GM19328 (cell line): ENCODE data around the gene ROR2.

Experiments
- ATAC-seq: cut with Tn5 transposase; IDR thresholded peaks from one replicate; pipeline ENCODE4 v1.9.1; 2021; ENCODE audit warnings: mild to moderate bottlenecking, moderate library complexity; ENCODE audit not compliant: unreplicated experiment

Gene ROR2

DNA sequence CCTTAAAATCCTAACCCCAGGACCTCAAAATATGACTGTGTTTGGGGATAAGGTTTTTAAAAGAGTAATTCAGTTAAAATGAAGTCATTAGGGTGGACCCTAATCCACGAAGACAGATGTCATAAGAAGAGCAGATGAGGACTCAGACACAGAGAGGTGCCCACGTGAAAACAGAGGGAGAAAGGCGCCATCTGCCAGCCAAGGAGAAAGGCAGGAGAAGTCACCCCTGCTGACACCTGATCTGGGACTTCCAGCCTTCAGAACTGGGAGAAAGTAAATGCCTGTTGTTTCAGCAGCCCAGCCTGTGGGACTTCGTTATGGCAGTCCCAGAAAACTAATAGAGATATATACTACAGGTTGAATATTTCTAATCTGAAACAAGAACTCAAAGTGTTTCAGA lies 67.4 kb downstream of the ROR2 start:
- no peak for ATAC-seq

DNA sequence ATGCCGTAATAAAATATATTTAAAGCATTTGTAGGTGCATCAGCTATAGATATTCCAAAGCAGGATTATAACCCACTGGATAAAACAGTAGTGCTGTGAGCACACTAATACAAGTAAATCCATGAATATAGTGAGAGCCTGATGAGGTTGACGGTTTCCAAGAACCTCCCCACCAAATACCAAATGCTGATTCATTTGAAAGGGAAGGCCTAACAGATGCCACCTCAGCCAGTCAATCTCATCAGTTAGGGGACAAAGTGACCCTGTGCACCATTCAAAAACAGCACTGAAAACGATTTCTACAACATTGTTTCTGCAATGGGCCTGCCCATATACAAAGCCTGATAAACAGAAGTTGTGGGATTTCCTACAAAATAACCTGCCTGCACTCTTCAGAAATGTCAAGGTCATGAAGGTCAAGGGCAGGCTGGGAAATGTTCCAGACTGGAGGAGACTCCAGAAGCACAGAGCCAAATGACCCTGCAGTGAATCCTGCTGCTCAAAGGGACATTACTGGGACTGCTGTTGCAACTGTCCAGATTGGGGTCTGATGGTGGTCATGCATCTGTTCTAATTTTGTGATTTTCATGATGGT lies 69.6 kb downstream of the ROR2 start:
- no peak for ATAC-seq

DNA sequence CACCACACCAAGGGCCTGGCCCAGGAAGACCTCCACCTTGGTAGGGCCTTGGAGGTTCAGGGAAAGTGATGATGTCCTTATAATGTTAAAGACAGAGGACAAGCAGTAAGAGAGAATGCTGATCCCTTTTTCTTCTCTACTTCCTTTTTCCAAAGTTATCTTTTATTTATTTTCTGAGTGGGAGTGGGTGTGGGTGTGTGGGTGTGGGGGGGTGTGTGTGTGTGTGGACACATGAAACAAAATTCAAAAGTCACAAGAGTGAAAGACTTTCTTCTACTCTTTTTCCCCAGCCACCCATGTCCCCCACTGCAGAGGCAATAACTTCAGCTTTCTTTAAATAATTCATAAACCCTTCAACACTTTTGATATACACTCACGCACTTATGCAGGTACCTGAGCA lies 70.8 kb downstream of the ROR2 start:
- no peak for ATAC-seq

DNA sequence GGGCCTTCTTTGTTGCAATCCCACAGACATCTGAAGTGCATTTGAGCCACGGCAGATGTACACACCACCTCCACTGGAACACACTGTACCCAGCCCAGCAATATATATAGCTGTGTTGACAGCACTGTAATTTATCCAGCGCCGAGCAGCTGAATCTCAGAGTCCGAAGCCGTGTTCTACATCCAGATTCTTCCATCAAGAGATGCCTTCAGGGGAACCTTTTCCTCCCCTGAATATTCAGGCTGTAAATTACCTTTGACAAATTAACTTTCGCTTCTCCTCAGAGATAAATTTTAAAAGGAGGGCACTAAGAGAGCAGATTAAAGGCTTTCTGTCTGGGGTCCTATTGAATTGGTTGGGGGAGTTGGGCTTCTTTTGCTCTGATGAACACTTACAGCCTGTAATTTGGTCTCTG lies 76.4 kb downstream of the ROR2 start:
- ATAC-seq: no peak

DNA sequence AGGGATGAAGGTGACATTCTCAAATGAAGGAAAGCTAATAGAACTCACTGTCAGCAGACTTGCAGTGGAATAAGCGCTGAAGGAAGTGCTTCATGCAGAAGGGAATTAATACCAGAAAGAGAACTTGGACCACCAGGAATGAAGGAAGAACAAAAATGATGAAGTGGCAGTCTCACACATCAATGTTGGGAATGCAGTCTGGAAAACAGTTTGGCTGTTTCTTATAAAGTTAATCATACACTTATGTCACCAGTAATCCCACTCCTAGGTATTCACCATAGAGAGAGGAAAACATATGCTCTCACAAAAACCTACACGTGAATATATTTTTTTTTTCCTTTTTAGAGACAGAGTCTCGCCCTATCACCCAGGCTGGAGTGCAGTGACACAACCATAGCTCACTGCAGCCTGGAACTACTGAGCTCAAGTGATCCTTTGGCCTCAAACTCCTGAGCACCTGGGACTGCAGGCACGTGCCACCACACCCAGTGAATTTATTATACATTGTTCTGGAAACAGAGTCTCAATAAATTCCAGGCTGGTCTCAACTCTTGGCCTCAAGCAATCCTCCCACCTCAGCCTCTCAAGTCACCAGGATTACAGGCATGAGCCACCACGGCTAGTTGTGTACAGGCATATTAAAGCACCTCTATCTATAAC lies 81.2 kb downstream of the ROR2 start:
- no peak for ATAC-seq

DNA sequence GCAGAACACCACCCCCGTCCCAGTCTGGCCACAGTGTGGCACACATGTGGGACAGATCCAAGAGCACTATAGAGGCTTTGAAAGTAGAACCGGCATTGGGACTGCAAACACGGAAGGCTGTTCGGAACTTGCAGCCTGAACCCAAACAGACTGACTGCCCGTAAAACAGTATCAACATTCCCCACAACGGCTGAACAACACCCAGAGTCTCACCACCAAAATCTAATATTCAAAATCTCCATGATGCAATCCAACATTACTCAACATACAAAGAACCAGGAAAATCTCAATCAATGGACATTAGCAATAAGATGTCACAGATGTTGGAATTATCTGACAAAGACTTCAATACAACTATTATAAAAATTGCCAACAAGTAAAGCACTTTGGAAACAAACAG lies 82.3 kb downstream of the ROR2 start:
- ATAC-seq: no peak

DNA sequence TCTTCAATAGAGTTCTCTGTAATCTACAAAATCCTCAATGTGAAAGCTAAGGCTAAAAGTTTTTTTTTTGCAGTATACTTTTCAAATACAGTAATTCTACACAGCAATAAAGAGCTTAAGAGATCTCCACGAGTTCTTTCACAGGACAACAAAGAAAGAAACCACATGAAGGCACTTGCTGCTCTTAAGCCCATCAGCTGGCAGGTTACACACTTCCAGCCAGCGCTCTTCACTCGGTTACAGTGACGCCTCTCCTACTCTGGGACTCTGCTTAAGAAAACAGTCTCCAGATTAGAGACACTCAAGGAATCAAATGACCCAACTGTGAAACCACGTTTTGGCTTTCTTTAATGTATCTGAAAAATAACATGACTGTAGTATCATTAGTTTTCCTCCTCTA lies 85.0 kb downstream of the ROR2 start:
- ATAC-seq: no peak

DNA sequence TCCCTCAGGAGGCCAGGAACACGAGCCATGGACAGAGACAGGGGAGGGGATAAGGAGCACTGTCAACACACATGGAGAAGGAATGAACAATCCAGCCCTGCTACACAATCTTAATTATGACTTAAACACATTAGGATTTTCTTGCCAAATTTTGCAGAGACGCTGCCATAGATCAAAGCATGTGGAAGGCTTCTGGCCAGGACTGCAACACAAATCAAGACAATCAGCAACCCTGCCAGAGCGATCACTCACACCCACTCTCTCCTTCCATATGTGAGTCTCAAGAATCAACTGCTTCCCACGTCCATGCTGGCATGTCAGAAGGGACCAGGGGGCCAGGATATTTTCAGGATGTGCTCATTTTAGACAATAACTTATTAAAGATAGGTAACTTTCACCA lies 85.6 kb downstream of the ROR2 start:
- no peak for ATAC-seq

DNA sequence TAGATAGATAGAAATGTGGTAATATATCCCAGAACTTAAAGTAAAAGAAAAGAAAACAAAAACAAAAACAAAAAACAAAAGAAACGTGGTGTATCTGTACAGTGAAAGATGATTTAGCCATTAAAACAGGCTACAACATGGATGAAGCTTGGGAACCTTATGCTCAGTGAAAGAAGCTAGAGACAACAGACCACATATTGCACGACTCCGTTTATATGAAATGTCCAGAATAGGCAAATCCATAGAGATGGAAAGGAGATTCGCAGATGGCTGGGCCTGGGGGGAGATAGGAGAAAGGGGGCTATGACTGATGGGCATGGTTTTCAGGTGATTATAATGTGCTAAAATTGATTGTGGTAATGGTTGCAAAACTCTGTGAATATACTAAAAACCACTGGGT lies 86.6 kb downstream of the ROR2 start:
- no peak for ATAC-seq

DNA sequence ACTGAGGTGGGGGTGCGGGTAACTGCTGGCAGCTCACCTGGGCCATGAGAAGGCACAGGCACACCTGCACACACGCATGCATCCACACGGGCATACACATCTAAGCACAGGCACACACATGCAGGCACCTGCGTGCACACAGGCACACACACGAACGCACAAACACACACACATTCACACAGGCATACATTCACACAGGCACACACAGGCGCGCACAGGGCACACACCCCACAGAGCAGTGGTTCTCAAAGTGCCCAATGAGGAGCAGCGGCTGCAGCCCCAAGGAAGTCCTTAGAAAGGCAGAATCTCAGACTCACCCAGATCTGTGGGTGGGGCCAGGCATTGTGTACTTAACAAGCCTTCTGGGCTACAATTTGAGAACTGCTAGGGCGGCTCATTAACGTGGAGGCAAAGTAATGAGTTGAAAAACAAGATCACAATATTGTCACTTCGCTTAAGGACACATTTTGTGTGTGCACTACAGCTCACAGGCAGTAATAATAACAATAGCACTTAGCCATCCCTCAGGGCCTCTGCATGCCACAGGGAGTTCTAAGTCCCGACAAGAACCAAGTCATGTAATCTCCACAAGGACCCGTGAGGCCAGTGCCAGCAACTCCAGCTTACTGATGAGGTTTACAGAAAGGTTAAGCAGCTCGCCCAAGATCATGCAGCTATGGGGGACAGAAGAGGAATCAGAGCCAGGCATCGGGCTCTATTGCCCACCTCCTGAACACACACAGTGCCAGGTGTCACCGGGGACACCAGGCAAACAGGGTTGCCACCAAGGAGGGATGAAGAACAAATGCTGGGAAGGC lies 91.6 kb downstream of the ROR2 start:
- no peak for ATAC-seq

DNA sequence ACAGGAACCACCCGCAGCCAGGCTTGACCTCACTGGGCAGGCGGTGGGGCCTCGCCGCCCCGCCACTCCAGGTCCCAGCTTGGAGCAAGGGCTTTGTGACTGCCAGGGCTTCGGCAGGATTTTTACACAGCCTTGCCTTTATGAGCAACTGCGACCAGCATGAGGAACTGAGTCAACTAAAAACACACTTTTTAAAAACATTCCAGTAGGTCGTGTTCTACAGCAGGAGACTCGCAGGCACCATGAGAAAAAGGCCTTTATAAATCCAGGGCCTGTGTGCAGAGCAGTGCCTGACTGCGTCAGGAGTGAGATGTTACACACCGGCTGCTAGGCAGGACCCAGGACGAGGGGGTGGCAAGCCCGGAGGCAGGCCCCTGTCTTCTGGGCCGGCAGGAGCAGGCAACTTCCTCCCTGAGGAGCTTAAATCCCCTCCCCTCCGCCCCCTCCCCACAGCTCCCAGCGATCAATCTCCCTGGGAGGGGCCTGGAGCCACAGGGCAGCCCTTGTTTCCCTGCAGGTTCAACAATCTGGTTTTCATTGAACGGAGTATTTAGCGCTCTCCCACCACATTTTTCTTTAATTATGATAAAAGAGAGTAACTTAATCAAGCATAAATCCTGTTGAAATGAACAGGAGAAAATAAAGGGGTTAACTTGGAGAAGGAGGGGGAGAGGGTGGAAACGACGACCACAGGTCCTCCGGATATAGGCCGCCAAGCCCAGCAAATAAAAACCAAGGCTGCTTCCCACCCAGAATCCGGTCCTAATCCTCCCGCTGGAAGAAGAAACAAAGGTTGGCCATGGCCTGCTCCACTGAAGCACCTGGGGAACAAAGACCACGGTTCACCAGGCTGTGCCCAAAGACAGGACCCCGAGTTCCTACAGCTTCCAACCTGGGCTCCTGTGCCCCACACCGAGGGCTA lies 92.5 kb downstream of the ROR2 start:
- no peak for ATAC-seq

DNA sequence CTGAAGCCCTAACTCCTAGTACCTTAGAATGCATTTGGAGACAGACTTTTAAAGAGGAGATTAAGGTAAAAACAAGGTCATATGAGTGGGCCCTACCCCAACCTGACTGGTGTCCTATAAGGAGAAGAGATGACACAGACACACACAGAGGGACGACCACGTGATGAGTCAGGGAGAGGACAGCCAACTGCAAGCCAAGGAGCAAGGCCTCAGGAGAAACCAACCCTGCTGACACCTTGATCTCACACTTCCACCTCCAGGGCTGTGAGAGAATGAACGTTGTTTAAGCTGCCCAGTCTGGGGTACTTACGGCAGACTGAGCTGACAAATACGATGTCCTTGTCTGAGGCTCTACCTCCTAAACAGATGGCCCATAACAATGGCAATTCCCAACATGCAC lies 93.6 kb downstream of the ROR2 start:
- ATAC-seq: no peak

DNA sequence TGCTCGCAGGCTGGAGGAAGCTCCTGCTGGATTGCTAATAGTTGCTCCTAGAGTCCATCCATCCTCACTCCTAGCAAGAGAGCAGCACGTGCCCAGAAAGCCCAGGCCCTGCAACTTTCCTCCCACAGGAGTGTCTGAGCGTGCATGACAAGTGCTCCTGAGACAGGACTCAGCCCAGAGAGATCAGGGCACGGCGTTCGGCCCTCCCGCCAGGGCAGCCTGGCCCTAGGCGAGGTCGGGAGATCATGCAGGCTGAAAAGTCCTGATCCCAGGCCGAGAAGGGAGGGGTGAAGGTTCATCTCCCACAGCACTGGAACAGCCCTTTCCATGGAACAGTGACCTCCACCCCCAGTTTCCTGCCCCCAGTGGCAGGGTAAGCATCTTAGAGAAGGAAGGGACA lies 94.8 kb downstream of the ROR2 start:
- ATAC-seq: no peak

DNA sequence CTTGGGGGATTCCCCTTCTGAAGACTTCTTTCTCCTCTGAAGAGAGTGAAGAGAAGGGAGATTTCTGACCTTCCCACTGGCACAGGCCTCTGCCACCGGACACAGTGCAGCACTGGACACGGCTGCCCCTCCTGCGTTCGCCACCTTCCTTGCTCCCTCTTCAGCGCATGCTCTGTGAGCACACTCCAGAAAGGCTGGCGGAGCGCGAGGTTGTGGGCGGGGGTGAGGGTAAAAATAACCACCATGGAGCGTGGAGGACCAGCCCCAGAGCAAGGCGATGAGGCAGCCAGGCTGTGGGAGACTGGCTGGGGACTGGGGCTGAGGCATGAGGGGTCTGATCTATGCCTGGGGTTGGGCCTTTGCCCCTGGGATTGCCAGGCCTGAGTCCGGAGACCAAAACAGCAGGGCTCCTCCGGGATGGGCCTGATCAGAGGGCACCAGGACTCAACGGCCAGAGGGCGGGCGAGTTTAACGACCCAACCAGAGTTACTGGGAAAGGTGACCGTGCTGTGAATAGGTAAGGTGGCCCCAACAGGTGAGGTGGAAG lies 97.2 kb downstream of the ROR2 start:
- no peak for ATAC-seq

DNA sequence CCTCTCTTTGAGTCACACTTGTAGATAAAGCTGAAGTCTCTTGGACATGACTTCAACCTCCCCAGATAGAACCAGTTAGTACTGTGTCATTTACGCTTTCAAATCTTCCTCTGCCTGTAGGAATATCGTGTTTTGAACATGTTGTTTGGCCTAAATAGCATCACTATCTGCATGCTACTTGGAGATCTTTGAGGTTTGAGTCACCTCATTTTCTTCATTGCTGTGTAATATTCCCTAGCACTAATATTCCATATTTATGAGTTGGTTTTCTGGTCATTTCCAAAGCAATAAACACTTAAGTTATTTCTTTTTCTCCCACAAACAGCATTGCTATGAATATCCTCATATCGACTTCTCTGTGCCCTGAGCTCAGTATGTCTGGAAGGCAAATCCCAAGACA lies 100.3 kb downstream of the ROR2 start:
- ATAC-seq: no peak

DNA sequence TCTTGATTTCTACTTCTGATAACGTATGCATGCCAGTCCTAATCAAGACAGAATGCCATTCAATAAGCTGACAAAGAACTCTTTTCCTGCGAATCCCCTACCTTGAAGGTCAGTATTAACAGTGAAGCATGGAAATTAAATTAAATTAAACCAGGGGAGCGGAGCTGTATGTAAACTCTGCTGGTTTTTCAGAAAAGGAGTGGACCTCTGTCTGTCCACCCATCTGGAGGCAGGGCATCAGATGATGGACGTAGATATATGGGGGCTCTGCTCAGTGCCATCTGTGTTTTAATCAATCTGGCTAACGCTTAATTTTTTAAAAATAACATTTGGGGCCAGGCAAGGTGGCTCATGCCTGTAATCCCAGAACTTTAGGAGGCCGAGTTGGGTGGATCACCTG lies 101.9 kb downstream of the ROR2 start:
- ATAC-seq: no peak

DNA sequence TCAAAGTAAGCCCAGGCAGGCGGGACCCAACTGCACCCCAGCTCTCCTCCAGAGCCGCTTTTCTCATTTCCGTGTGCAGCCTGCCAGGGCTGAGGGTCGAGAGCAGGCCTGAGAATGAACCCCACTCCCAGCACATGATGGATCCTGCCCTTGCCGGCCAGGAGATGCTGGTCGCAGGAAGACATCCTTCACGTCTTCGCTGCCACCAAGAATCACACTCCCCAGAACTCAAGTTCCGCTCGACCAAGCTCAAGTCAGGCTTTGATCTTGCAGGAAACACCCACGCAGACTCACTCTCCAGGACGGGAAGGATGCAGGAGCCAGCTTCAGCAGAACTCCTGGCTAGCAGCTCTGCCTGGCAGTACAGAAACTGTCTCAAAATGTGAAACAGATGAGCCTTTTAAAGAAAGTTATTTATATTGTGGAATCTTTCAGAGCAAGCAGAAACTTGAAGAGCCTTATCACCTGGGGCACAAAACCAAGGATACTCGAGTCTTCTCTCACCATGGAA lies 102.4 kb downstream of the ROR2 start:
- no peak for ATAC-seq

DNA sequence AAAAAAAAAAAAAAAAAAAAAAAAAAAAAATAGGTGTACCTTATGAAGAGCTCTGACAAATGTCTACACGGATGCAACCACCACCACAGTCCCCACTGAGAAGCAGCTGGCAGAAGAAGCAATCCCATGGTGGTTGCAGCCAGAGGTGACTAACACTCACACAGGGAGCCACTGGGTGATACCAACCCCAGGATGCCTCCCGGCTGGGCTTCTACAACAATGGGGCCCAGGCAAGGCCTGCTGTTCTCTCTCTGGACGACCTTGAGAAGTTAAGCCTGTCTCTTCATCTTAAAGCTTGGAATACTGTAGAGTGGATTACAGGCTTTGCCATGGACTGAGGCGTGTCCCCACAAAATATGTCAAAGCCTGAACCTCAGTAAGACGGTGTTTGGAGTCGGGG lies 104.1 kb downstream of the ROR2 start:
- ATAC-seq: no peak

DNA sequence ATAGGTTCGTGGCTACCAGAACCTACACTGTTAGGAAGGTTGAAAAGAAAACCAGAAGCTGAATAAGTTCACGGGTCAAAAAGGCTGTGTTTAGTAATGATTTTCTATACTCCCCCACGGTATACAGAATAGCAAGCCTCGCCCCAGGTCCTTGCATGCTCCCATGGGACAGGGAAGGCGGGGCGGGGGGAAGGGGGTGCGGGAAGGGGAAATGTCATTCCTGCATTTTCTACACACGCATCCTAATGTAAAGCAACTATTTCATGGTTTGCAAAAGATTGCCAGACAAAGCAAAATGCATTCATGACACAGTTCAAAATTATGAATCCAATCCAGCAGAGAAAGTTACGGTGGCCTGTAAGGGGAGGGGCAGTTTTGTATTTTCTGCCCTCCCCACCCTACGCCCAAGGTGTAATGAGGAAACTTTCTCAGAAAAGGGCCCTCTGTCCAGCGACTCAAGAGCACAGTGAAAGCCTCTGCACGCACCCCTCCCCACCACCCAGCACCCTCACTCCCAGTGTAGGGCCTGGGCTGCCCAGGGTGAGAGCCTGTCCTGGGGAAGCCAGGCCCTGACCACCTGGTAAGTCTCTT lies 105.2 kb downstream of the ROR2 start:
- ATAC-seq: no peak

DNA sequence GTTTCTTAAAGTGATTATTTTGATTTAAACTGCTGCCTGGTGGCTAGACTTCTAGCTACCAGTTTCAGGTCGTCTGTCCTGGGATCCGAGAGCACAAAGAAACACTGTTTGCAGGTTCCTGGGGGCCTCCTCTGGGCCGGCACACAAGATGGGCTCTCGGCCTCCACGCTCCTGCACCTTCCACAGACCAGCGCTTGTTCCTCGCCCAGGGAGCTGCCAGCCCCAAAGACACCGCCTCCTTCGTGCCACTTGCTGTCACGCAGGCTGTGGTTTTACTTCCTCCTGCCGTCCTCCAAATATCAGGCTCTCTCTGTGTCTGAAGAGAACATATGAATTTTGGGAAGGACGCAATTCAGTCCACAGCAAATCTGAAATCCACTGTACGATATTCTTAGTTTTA lies 105.8 kb downstream of the ROR2 start:
- no peak for ATAC-seq
